GM10266 (cell line): ENCODE data around the gene ATP8A1.
"Not testable (repeated sequence)": the region's sequence is repeated elsewhere in the genome, so short reads cannot be mapped to it uniquely, and the experiment has no call there.

ENCODE experiments used
- DNase-seq: peaks from one replicate; pipeline ENCODE4 v3.0.0; 2012; ENCODE audit errors: extremely low spot score
- CTCF ChIP-seq: IDR thresholded peaks from 2 replicates; pipeline ENCODE4 v1.5.1; 2012; ENCODE audit warnings: mild to moderate bottlenecking, low read depth; ENCODE audit not compliant: control insufficient read depth, insufficient read depth; ENCODE audit errors: missing control alignments

ATP8A1 gene

GRCh38 chr4:42473071-42473684, 183.7 kb downstream of the ATP8A1 start:
- DNase-seq: no peak
- no peak for TF ChIP-seq CTCF

- no peak for TF ChIP-seq CTCF
- no peak for DNase-seq
Observed at GRCh38 chr4:42471896-42472295, 185.0 kb downstream of the ATP8A1 start.

GRCh38 chr4:42470023-42470422, 186.9 kb downstream of the ATP8A1 start:
- no peak for TF ChIP-seq CTCF

GRCh38 chr4:42467777-42468176, 189.1 kb downstream of the ATP8A1 start:
- not testable (repeated sequence) for DNase-seq

More at GRCh38 chr4:42470023-42470422, 186.9 kb downstream of the ATP8A1 start:
- no peak for DNase-seq

- no peak for TF ChIP-seq CTCF
- DNase-seq: no peak
Observed at GRCh38 chr4:42466273-42466844, 190.5 kb downstream of the ATP8A1 start.

GRCh38 chr4:42464550-42465094, 192.3 kb downstream of the ATP8A1 start:
- no peak for TF ChIP-seq CTCF

GRCh38 chr4:42461216-42461615, 195.7 kb downstream of the ATP8A1 start:
- not testable (repeated sequence) for DNase-seq

More at GRCh38 chr4:42464550-42465094, 192.3 kb downstream of the ATP8A1 start:
- DNase-seq: no peak

- peak; percentile 48 for DNase-seq
- no peak for TF ChIP-seq CTCF
Observed at GRCh38 chr4:42460043-42460442, 196.9 kb downstream of the ATP8A1 start.
